ENCODE data around the gene CTNNBIP1. TPM values are rescaled to one million over a fixed set of nuclear protein-coding genes. Genes with fewer than 3 reads are reported as not detected.
A peak's percentile ranks its signal among the peaks of the same experiment; 100 is the strongest.
"Not testable (repeated sequence)": the region's sequence is repeated elsewhere in the genome, so short reads cannot be mapped to it uniquely, and the experiment has no call there.

Gene CTNNBIP1
- total RNA-seq, 1 experiment from 2014 or later, result 31.4 TPM

- TF ChIP-seq CTCF (IDR thresholded peaks at IDR 0.05; ENCODE audit: unreplicated experiment), result no peak
- H3K27ac Mint-ChIP-seq (ENCODE audit: low read depth, unreplicated experiment), result peak overlapping the region; percentile 89
- no peaks in the 10 kb centered on the region for H3K9me3 Mint-ChIP-seq (ENCODE audit: unreplicated experiment)
- intact Hi-C loops (cut with micrococcal nuclease), result no loop called here
- H3K4me1 Mint-ChIP-seq (ENCODE audit: insufficient read depth, unreplicated experiment), result peaks cover 23% of the 10 kb centered on the region
- peaks cover 5% of the 10 kb centered on the region for H3K36me3 Mint-ChIP-seq (ENCODE audit: insufficient read depth, unreplicated experiment)
- BruUV-seq (replicated peaks), result no TSS peak
- no peak for DNase-seq (ENCODE audit: unreplicated experiment)
- H3K4me3 Mint-ChIP-seq (ENCODE audit: unreplicated experiment), result peak overlapping the region; percentile 16
- ChIA-PET CTCF (interaction anchor here (0.6 to 3.2 kb wide), 9 partner anchors 11 to 69 kb away, joined by 3 to 16 read pairs (median 4); no protein-coding TSS in a partner anchor), POLR2A (interaction anchor here (0.8 to 4.3 kb wide), 7 partner anchors 10 to 38 kb away, joined by 4 to 41 read pairs (median 7); partner anchors contain the start of gene CLSTN1)
- H3K27me3 Mint-ChIP-seq (ENCODE audit: insufficient read depth, unreplicated experiment), result no peaks in the 10 kb centered on the region
These were observed 105.0 kb downstream of the CTNNBIP1 start for GRCh38 chr1:9805006-9805508.

- BruUV-seq (replicated peaks); H3K9me3 Mint-ChIP-seq (ENCODE audit: unreplicated experiment); H3K27ac Mint-ChIP-seq (ENCODE audit: low read depth, unreplicated experiment); H3K27me3 Mint-ChIP-seq (ENCODE audit: insufficient read depth, unreplicated experiment); H3K4me3 Mint-ChIP-seq (ENCODE audit: unreplicated experiment); H3K36me3 Mint-ChIP-seq (ENCODE audit: insufficient read depth, unreplicated experiment); intact Hi-C loops (cut with micrococcal nuclease); DNase-seq (ENCODE audit: unreplicated experiment): not testable (repeated sequence)
- ChIA-PET CTCF (interaction anchor here (0.6 to 4.3 kb wide), 4 partner anchors 11 to 153 kb away, joined by 3 to 22 read pairs (median 4); no protein-coding TSS in a partner anchor), POLR2A (interaction anchor here (0.6 to 4.3 kb wide), 6 partner anchors 13 to 920 kb away, joined by 3 to 41 read pairs (median 3); no protein-coding TSS in a partner anchor)
- H3K4me1 Mint-ChIP-seq (ENCODE audit: insufficient read depth, unreplicated experiment), result peaks cover 24% of the 10 kb centered on the region
These were observed 106.8 kb downstream of the CTNNBIP1 start for GRCh38 chr1:9803003-9803918.

GRCh38 chr1:9801909-9802308, 108.2 kb downstream of the CTNNBIP1 start:
- H3K27me3 Mint-ChIP-seq (ENCODE audit: insufficient read depth, unreplicated experiment), result no peaks in the 10 kb centered on the region
- DNase-seq (ENCODE audit: unreplicated experiment), result no peak
- TF ChIP-seq CTCF (IDR thresholded peaks at IDR 0.05; ENCODE audit: unreplicated experiment), result no peak
- peaks cover 29% of the 10 kb centered on the region for H3K4me1 Mint-ChIP-seq (ENCODE audit: insufficient read depth, unreplicated experiment)
- intact Hi-C loops (cut with micrococcal nuclease), result no loop called here
- CTCF ChIA-PET, result interaction anchor here (1.3 to 4.3 kb wide), 2 partner anchors 17 to 67 kb away, joined by 4 to 22 read pairs; no protein-coding TSS in a partner anchor
- BruUV-seq (replicated peaks), result no TSS peak
- POLR2A ChIA-PET, result interaction anchor here (4.3 kb wide), 1 partner anchor 19 kb away, joined by 41 read pairs; no protein-coding TSS in a partner anchor
- no peaks in the 10 kb centered on the region for H3K36me3 Mint-ChIP-seq (ENCODE audit: insufficient read depth, unreplicated experiment)
- no peak overlapping the region for H3K27ac Mint-ChIP-seq (ENCODE audit: low read depth, unreplicated experiment)
- no peak overlapping the region for H3K4me3 Mint-ChIP-seq (ENCODE audit: unreplicated experiment)
- H3K9me3 Mint-ChIP-seq (ENCODE audit: unreplicated experiment), result no peaks in the 10 kb centered on the region

Other genes with a start within 250 kb of the CTNNBIP1 start
- gene CLSTN1, start 86.3 kb downstream of the CTNNBIP1 start, total RNA-seq (2022), result 98.5 and 106 TPM in 2 replicates
- gene LZIC, start 33.1 kb upstream of the CTNNBIP1 start, total RNA-seq (2022), result 37.2 and 42.6 TPM in 2 replicates
- 10.4 and 14.0 TPM in 2 replicates for gene NMNAT1, start 33.2 kb upstream of the CTNNBIP1 start, total RNA-seq (2022)
- not detected in 2 replicates for gene RBP7, start 87.0 kb upstream of the CTNNBIP1 start, total RNA-seq (2022)
- 31.2 and 43.1 TPM in 2 replicates for gene UBE4B, start 122.7 kb upstream of the CTNNBIP1 start, total RNA-seq (2022)

Data from MCF 10A (cell line).